Spinal cord (tissue), 10 donors: ENCODE results near the gene GRID2. TPM values are rescaled to one million over a fixed set of nuclear protein-coding genes. Genes with fewer than 3 reads are reported as not detected.
"Not testable (repeated sequence)": the region's sequence is repeated elsewhere in the genome, so short reads cannot be mapped to it uniquely, and the experiment has no call there.

Source experiments
- DNase-seq, 6 donors: peaks; one replicate each; pipeline versions ENCODE4 v3.0.0 to v3.0.0-alpha.2; 2013 to 2015; ENCODE audit warnings: low spot score in 6 of 6, low read depth in 4 of 6
- H3K27ac ChIP-seq: one replicate; pipeline ENCODE4 v1.5.1; 2013; ENCODE audit warnings: low read depth, low read length, control low read depth
- H3K27me3 ChIP-seq: one replicate; pipeline ENCODE4 v1.6.1; 2013; ENCODE audit warnings: low read length; ENCODE audit not compliant: control insufficient read depth, insufficient read depth
- H3K36me3 ChIP-seq: one replicate; pipeline ENCODE4 v1.6.1; 2013; ENCODE audit warnings: low read length; ENCODE audit not compliant: control insufficient read depth, insufficient read depth
- H3K4me1 ChIP-seq: one replicate; pipeline ENCODE4 v1.6.1; 2013; ENCODE audit warnings: low read length; ENCODE audit not compliant: control insufficient read depth, insufficient read depth
- H3K4me3 ChIP-seq: one replicate; pipeline ENCODE4 v1.5.1; 2013; ENCODE audit warnings: low read depth, low read length, control low read depth
- H3K9me3 ChIP-seq: one replicate; pipeline ENCODE4 v1.6.1; 2013; ENCODE audit warnings: low read length; ENCODE audit not compliant: control insufficient read depth, insufficient read depth
- WGBS: methylation state at CpG from one replicate; pipeline ENCODE4 v1.1.5; 2013; ENCODE audit warnings: missing lambda C conversion rate; ENCODE audit not compliant: insufficient coverage; 5-methylcytosine and 5-hydroxymethylcytosine counted together
- polyA plus RNA-seq, 2 donors: library from polyadenylated mRNA; unstranded; fragments of 120-200 nt; gene quantifications; one replicate each; pipeline ENCODE4 v1.2.1, GENCODE V29; 2013; ENCODE audit not compliant: insufficient read length in 2 of 2
- total RNA-seq, 2 donors: library from RNA; depleted of rRNA in 1 of 2; stranded (reverse); fragments of 120-200 nt in 1 of 2; fragments of >200 nt in 1 of 2; gene quantifications; one replicate each; pipeline versions ENCODE4 v1.2.3 to v1.2.4, GENCODE V29; 2013 to 2014
- donor health status: healthy.

Gene GRID2
- total and polyA plus RNA-seq, 4 donors: 17.8 to 40.8 (median 23.4) TPM

GRCh38 chr4:92447255-92447905, 143.6 kb downstream of the GRID2 start:
- Histone ChIP-seq H3K27me3 (no peaks in the 10 kb centered on the region), H3K4me1 (no peaks in the 10 kb centered on the region), H3K4me3 (no peak overlapping the region), H3K27ac (no peak overlapping the region), H3K36me3 (no peaks in the 10 kb centered on the region), H3K9me3 (no peaks in the 10 kb centered on the region)
- peak in 1 of 6 donors; percentile 11 for DNase-seq
- no CpG with 5 or more reads among the region's 1 CpG for WGBS

DNA sequence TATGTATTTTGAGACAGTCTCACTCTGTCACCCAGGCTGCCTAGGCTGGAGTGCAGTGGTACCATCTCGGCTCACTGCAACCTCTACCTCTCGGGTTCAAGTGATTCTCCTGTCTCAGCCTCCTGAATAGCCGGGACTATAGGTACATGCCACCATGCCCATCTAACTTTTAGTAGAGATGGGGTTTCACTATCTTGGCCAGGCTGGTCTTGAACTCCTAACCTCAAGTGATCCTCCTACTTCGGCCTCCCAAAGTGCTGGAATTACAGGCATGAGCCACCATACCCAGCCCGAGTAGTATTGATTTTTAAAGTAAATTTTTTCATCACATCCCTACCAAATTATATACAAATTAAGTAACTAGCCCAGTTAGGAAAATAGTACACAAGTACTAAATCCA, 144.4 kb downstream of the GRID2 start:
- not testable (repeated sequence) for H3K4me1 ChIP-seq, H3K27ac ChIP-seq, H3K9me3 ChIP-seq, H3K27me3 ChIP-seq, H3K36me3 ChIP-seq, DNase-seq, H3K4me3 ChIP-seq
- whole genome bisulfite sequencing: no CpG with 5 or more reads among the region's 5 CpGs

DNA sequence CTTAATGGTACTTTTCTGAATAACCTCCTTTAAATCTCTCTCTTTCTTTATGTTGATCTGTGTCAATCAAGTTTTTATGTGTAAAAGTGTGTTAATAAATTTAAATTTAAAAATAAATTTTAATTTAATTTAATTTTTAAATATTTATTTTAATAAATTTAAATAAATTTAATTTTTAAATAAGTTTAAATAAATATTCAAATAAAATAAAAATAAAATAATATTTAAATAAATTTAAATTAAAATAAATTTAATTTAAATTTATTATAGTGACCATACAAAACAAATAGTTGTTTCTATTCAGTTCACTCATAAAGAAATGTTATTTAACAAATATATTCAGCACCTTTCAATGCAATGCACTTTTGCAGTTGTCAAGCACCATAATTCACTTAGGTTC, 146.9 kb downstream of the GRID2 start:
- Histone ChIP-seq H3K4me3 (no peak overlapping the region), H3K4me1 (no peaks in the 10 kb centered on the region), H3K27me3 (no peaks in the 10 kb centered on the region), H3K36me3 (no peaks in the 10 kb centered on the region), H3K9me3 (no peaks in the 10 kb centered on the region), H3K27ac (no peak overlapping the region)
- no peak for DNase-seq

- DNase-seq: no peak
- Histone ChIP-seq H3K4me1 (no peaks in the 10 kb centered on the region), H3K9me3 (no peaks in the 10 kb centered on the region), H3K27me3 (no peaks in the 10 kb centered on the region), H3K27ac (no peak overlapping the region), H3K4me3 (no peak overlapping the region), H3K36me3 (no peaks in the 10 kb centered on the region)
These were observed 148.0 kb downstream of the GRID2 start for GRCh38 chr4:92451782-92452181.

DNA sequence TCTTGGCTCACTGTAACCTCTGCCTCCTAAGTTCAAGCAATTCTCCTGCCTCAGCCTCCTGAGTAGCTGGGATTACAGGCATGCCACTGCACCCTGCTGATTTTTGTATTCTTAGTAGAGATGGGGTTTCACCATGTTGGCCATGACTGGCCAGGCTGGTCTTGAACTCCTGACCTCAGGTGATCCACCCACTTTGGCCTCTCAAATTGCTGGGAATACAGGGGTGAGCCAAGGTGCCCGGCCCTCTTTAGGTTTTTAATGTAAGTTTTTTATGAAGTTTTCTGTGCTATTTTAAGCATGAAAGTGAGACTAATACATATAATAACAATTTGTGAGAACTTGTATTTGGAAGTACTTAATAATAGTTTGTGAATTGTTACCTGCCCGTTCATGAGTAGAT, 148.6 kb downstream of the GRID2 start:
- WGBS: no CpG with 5 or more reads among the region's 2 CpGs
- H3K9me3 ChIP-seq, H3K4me1 ChIP-seq, H3K27ac ChIP-seq, H3K4me3 ChIP-seq, H3K27me3 ChIP-seq, DNase-seq, H3K36me3 ChIP-seq: not testable (repeated sequence)

GRCh38 chr4:92455329-92455839, 151.6 kb downstream of the GRID2 start:
- Histone ChIP-seq H3K4me1 (no peaks in the 10 kb centered on the region), H3K9me3 (no peaks in the 10 kb centered on the region), H3K4me3 (no peak overlapping the region), H3K36me3 (no peaks in the 10 kb centered on the region), H3K27ac (no peak overlapping the region), H3K27me3 (no peaks in the 10 kb centered on the region)
- WGBS: 94% methylated on average over 4 of the region's 7 CpGs
- DNase-seq: no peak

GRCh38 chr4:92455951-92456350, 152.2 kb downstream of the GRID2 start:
- Histone ChIP-seq H3K27me3 (no peaks in the 10 kb centered on the region), H3K4me3 (no peak overlapping the region), H3K27ac (no peak overlapping the region), H3K9me3 (no peaks in the 10 kb centered on the region), H3K36me3 (no peaks in the 10 kb centered on the region), H3K4me1 (no peaks in the 10 kb centered on the region)
- peak in 1 of 6 donors; percentile 57 for DNase-seq
- no CpG with 5 or more reads among the region's 2 CpGs for WGBS

DNA sequence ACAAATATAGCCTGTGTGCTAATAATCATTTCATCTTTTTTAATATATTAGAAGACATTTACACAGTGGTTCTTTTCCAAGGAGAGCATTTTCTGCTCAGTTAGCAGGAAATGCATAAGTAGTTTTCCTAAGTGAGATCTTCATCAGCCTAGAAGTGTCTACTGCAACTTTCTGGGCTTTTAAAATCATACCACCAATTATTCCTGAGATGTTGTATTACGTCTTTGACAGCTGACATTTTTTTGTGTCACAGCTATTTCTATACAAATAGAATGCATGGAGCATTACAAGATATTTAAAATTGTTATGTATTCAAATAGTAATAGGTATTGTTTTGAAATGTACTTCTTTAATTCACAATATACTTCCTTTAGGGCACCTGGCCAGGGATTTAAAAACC, 158.0 kb downstream of the GRID2 start:
- no peak overlapping the region for H3K4me3 ChIP-seq
- no peaks in the 10 kb centered on the region for H3K36me3 ChIP-seq
- no peak for DNase-seq
- no peak overlapping the region for H3K27ac ChIP-seq
- no peaks in the 10 kb centered on the region for H3K9me3 ChIP-seq
- no peaks in the 10 kb centered on the region for H3K27me3 ChIP-seq
- no CpG with 5 or more reads among the region's 1 CpG for WGBS
- H3K4me1 ChIP-seq: no peaks in the 10 kb centered on the region

GRCh38 chr4:92477298-92477697, 173.5 kb downstream of the GRID2 start:
- no peak for DNase-seq
- Histone ChIP-seq H3K27me3 (no peaks in the 10 kb centered on the region), H3K36me3 (no peaks in the 10 kb centered on the region), H3K4me3 (no peak overlapping the region), H3K9me3 (no peaks in the 10 kb centered on the region), H3K4me1 (no peaks in the 10 kb centered on the region), H3K27ac (no peak overlapping the region)
- WGBS: no CpG with 5 or more reads among the region's 1 CpG

GRCh38 chr4:92483341-92483740, 179.6 kb downstream of the GRID2 start:
- no peaks in the 10 kb centered on the region for H3K9me3 ChIP-seq
- 87% methylated on average over 3 of the region's 3 CpGs for WGBS
- no peak for DNase-seq
- no peak overlapping the region for H3K4me3 ChIP-seq
- no peaks in the 10 kb centered on the region for H3K36me3 ChIP-seq
- no peaks in the 10 kb centered on the region for H3K27me3 ChIP-seq
- H3K27ac ChIP-seq: no peak overlapping the region
- H3K4me1 ChIP-seq: no peaks in the 10 kb centered on the region
